NB4 (cell line): Measurements from ENCODE around the gene ASXL3.

ENCODE experiments used
- DNase-seq: peaks from one replicate; pipeline ENCODE4 v3.0.0; 2010; ENCODE audit warnings: low read depth
- H3K4me3 ChIP-seq: one replicate; pipeline ENCODE4 v1.5.1; 2011; ENCODE audit warnings: mild to moderate bottlenecking, low read depth, low read length, moderate library complexity
- CTCF ChIP-seq: IDR thresholded peaks from one replicate; pipeline ENCODE4 v1.5.1; 2012; ENCODE audit warnings: low read depth, low read length
- MYC ChIP-seq: IDR thresholded peaks from 2 replicates; pipeline ENCODE4 v1.6.1; 2011; ENCODE audit warnings: low read depth, low read length
- POLR2A ChIP-seq: IDR thresholded peaks from 2 replicates; pipeline ENCODE4 v1.6.1; 2011; ENCODE audit warnings: mild to moderate bottlenecking; ENCODE audit not compliant: insufficient read length; ENCODE audit errors: extremely low read depth
- TF ChIP-seq, protein P1 (sequence below): IDR thresholded peaks from 2 replicates; pipeline ENCODE4 v1.6.1; 2011; ENCODE audit warnings: low read depth, low read length

The ASXL3 gene

DNA sequence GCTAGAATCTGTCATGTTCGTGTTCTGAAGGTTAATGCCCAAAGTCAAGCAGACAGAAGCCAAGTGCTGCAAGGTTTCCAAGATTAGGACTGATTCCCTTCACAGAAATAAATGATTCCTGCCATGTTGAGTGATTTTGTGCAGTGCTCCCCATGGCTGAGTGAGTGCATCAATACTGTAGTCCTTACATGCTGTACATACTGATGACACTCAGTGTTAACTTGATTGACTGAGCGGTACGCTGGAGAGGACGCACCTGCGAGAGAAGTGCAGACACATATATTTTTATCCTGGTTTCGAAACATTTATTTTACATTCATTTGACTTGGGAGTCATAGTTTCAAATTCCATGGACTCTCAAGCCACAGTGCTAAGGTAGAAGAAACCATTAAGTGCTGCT is 92.0 kb downstream of the ASXL3 start:
- TF ChIP-seq CTCF (no peak), MYC (no peak), POLR2A (no peak)
- TF ChIP-seq, protein P1, sequence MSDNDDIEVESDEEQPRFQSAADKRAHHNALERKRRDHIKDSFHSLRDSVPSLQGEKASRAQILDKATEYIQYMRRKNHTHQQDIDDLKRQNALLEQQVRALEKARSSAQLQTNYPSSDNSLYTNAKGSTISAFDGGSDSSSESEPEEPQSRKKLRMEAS, result no peak
- no peak for DNase-seq
- no peak overlapping the region for H3K4me3 ChIP-seq

GRCh38 chr18:33673689-33674088 is 95.7 kb downstream of the ASXL3 start:
- peak; percentile 4 for DNase-seq
- no peak for TF ChIP-seq MYC
- no peak for TF ChIP-seq CTCF
- TF ChIP-seq, protein P1, result no peak
- TF ChIP-seq POLR2A, result no peak
- no peak overlapping the region for H3K4me3 ChIP-seq

- no peak for DNase-seq
- H3K4me3 ChIP-seq, result no peak overlapping the region
- TF ChIP-seq, protein P1, result no peak
- no peak for TF ChIP-seq POLR2A
- no peak for TF ChIP-seq CTCF
- no peak for TF ChIP-seq MYC
These were observed 98.6 kb downstream of the ASXL3 start for GRCh38 chr18:33676593-33676992.

GRCh38 chr18:33677891-33678290 is 99.9 kb downstream of the ASXL3 start:
- DNase-seq, result no peak
- TF ChIP-seq CTCF (no peak), POLR2A (no peak)
- TF ChIP-seq, protein P1, result no peak

DNA sequence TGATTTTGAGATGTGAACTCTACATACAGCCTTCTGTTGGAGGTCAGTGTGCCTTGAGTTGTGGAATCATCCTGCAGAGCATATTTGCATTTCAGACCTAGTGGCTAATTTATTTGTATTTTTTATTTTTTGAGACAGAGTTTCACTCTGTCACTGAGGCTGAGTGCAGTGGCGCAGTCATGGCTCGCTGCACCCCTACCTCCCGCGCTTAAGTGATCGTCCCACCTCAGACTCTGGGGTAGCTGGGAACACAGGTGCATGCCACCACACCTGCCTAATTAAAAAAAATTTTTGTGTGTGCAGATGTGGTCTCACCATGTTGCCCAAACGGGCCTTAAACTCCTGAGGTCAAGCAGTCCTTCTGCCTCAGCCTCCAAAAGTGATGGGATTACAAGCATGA is 104.4 kb downstream of the ASXL3 start:
- no peak for DNase-seq
- no peak for TF ChIP-seq MYC
- no peak for TF ChIP-seq CTCF
- TF ChIP-seq, protein P1, result no peak
- TF ChIP-seq POLR2A, result no peak
- no peak overlapping the region for H3K4me3 ChIP-seq

More at GRCh38 chr18:33677891-33678290, 99.9 kb downstream of the ASXL3 start:
- no peak overlapping the region for H3K4me3 ChIP-seq

DNA sequence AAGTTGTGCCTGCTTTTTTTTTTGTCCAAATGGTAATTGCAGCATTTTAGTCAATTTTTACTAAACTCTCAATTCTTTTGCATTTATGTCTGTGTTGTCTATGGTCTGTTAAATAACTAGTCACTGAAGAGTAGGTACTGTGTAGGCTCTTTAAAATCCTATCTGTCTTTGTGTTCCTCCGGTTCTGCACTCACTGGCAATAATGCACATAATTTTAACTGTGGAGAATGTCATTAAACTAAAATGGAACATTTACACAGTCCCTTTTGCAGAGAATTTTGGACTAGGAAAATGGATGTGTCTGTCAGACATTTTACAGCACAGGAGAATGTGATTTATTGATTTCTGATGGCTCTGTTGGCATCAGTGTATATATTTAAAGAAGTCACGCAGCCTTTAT is 116.6 kb downstream of the ASXL3 start:
- H3K4me3 ChIP-seq, result no peak overlapping the region
- TF ChIP-seq, protein P1, result no peak
- TF ChIP-seq CTCF (no peak), POLR2A (no peak), MYC (no peak)
- no peak for DNase-seq
